Ishikawa (cell line): ENCODE results near the gene TMEM198.

Experiments used
- EGR1 ChIP-seq: IDR thresholded peaks from 2 replicates; pipeline ENCODE4 v1.6.1; 2012
- EP300 ChIP-seq: IDR thresholded peaks from 2 replicates; pipeline ENCODE4 v1.6.1; 2012; ENCODE audit warnings: borderline replicate concordance
- TAF1 ChIP-seq: IDR thresholded peaks from 2 replicates; pipeline ENCODE4 v1.6.1; 2012; ENCODE audit warnings: low read depth, mild to moderate bottlenecking
- YY1 ChIP-seq: IDR thresholded peaks from 2 replicates; pipeline ENCODE4 v1.6.1; 2012; ENCODE audit warnings: low read depth
- TF ChIP-seq, protein P1 (sequence below): IDR thresholded peaks from 2 replicates; pipeline ENCODE4 v1.6.1; 2012; ENCODE audit warnings: low read depth, mild to moderate bottlenecking
- TF ChIP-seq, protein P2 (sequence below): IDR thresholded peaks from 2 replicates; pipeline ENCODE4 v1.6.1; 2012

DNA sequence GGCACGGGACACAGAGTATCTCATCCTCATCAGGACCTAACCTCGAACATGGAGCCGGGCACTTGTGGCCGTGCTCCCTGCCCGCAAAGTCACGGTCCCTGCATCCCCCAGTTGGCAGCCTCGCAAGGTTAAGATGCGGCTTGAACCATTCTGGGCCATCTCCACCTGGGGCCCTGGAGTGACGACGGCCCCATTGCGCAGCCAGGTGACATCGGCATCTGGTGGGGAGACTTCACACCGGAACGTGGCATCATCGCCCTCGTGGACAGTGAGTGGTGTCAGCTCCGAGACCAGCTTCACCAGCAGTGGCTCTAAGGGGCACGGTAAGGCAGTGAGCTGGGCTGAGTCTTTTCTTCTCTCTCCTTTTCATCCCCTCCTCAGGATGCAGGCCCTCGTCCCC, 12.6 kb downstream of the TMEM198 start:
- TF ChIP-seq YY1: no peak
- no peak for TF ChIP-seq EP300
- TF ChIP-seq TAF1: no peak
- no peak for TF ChIP-seq EGR1
- TF ChIP-seq, protein P1, sequence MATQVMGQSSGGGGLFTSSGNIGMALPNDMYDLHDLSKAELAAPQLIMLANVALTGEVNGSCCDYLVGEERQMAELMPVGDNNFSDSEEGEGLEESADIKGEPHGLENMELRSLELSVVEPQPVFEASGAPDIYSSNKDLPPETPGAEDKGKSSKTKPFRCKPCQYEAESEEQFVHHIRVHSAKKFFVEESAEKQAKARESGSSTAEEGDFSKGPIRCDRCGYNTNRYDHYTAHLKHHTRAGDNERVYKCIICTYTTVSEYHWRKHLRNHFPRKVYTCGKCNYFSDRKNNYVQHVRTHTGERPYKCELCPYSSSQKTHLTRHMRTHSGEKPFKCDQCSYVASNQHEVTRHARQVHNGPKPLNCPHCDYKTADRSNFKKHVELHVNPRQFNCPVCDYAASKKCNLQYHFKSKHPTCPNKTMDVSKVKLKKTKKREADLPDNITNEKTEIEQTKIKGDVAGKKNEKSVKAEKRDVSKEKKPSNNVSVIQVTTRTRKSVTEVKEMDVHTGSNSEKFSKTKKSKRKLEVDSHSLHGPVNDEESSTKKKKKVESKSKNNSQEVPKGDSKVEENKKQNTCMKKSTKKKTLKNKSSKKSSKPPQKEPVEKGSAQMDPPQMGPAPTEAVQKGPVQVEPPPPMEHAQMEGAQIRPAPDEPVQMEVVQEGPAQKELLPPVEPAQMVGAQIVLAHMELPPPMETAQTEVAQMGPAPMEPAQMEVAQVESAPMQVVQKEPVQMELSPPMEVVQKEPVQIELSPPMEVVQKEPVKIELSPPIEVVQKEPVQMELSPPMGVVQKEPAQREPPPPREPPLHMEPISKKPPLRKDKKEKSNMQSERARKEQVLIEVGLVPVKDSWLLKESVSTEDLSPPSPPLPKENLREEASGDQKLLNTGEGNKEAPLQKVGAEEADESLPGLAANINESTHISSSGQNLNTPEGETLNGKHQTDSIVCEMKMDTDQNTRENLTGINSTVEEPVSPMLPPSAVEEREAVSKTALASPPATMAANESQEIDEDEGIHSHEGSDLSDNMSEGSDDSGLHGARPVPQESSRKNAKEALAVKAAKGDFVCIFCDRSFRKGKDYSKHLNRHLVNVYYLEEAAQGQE: no peak
- TF ChIP-seq, protein P2, sequence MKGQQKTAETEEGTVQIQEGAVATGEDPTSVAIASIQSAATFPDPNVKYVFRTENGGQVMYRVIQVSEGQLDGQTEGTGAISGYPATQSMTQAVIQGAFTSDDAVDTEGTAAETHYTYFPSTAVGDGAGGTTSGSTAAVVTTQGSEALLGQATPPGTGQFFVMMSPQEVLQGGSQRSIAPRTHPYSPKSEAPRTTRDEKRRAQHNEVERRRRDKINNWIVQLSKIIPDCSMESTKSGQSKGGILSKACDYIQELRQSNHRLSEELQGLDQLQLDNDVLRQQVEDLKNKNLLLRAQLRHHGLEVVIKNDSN: no peak
